H9 (cell line): ENCODE results near the gene C1RL. TPM values are rescaled to one million over a fixed set of nuclear protein-coding genes. Genes with fewer than 3 reads are reported as not detected.

Source experiments
- DNase-seq: peaks from one replicate; pipeline ENCODE4 v3.0.0-alpha.2; 2017
- H2AFZ ChIP-seq: one replicate; pipeline ENCODE4 v1.6.1; 2013; ENCODE audit warnings: mild to moderate bottlenecking, low read length, control low read depth, moderate library complexity
- H2AK5ac ChIP-seq: 2 replicates; pipeline ENCODE4 v1.6.1; 2013; ENCODE audit warnings: low read length, control low read depth, mixed read lengths; ENCODE audit not compliant: insufficient read length
- H2BK120ac ChIP-seq: one replicate; pipeline ENCODE4 v1.6.1; 2013; ENCODE audit warnings: low read depth, mild to moderate bottlenecking, low read length, control low read depth, inconsistent platforms; ENCODE audit not compliant: poor library complexity, severe bottlenecking
- H2BK12ac ChIP-seq: 2 replicates; pipeline ENCODE4 v1.6.1; 2013; ENCODE audit warnings: low read length, control low read depth, mixed read lengths, low read depth; ENCODE audit not compliant: insufficient read length
- H2BK15ac ChIP-seq: 2 replicates; pipeline ENCODE4 v1.6.1; 2013; ENCODE audit warnings: low read depth, low read length, control low read depth
- H2BK20ac ChIP-seq: one replicate; pipeline ENCODE4 v1.6.1; 2013; ENCODE audit warnings: low read depth, mild to moderate bottlenecking, low read length, control low read depth, inconsistent platforms; ENCODE audit not compliant: poor library complexity, severe bottlenecking
- H2BK5ac ChIP-seq: 2 replicates; pipeline ENCODE4 v1.6.1; 2013; ENCODE audit warnings: low read length, control low read depth, mixed read lengths; ENCODE audit not compliant: insufficient read length
- H3K14ac ChIP-seq: 2 replicates; pipeline ENCODE4 v1.6.1; 2013; ENCODE audit warnings: low read length, control low read depth; ENCODE audit not compliant: insufficient read depth
- H3K18ac ChIP-seq: 2 replicates; pipeline ENCODE4 v1.6.1; 2013; ENCODE audit warnings: low read depth, mild to moderate bottlenecking, mixed read lengths, low read length, control low read depth; ENCODE audit not compliant: insufficient read length
- H3K23ac ChIP-seq: 2 replicates; pipeline ENCODE4 v1.6.1; 2013; ENCODE audit warnings: low read length, control low read depth, mixed read lengths, low read depth; ENCODE audit not compliant: insufficient read length
- H3K23me2 ChIP-seq: 2 replicates; pipeline ENCODE4 v1.6.1; 2013; ENCODE audit warnings: low read depth, mild to moderate bottlenecking, mixed read lengths, low read length, control low read depth; ENCODE audit not compliant: insufficient read length, poor library complexity, severe bottlenecking
- H3K27ac ChIP-seq: 2 replicates; pipeline ENCODE4 v1.5.1; 2013; ENCODE audit warnings: low read length, control low read depth, mixed read lengths, low read depth; ENCODE audit not compliant: insufficient read length
- H3K27me3 ChIP-seq: 2 replicates; pipeline ENCODE4 v1.6.1; 2013; ENCODE audit warnings: low read length, control low read depth, inconsistent platforms; ENCODE audit not compliant: insufficient read depth
- H3K4ac ChIP-seq: 2 replicates; pipeline ENCODE4 v1.6.1; 2013; ENCODE audit warnings: low read depth, mild to moderate bottlenecking, control low read depth, inconsistent platforms, low read length, moderate library complexity
- H3K4me1 ChIP-seq: 2 replicates; pipeline ENCODE4 v1.6.1; 2013; ENCODE audit warnings: low read length, control low read depth, inconsistent platforms; ENCODE audit not compliant: insufficient read depth
- H3K4me2 ChIP-seq: 2 replicates; pipeline ENCODE4 v1.6.1; 2013; ENCODE audit warnings: low read length, control low read depth, mixed read lengths; ENCODE audit not compliant: insufficient read length, insufficient read depth
- H3K56ac ChIP-seq: 2 replicates; pipeline ENCODE4 v1.6.1; 2013; ENCODE audit warnings: low read depth, mild to moderate bottlenecking, mixed read lengths, low read length, control low read depth; ENCODE audit not compliant: insufficient read length
- H3K79me1 ChIP-seq: 2 replicates; pipeline ENCODE4 v1.6.1; 2013; ENCODE audit warnings: low read depth, mild to moderate bottlenecking, moderate library complexity, low read length, control low read depth, inconsistent platforms; ENCODE audit not compliant: insufficient read depth, poor library complexity, severe bottlenecking
- H3K79me2 ChIP-seq: 2 replicates; pipeline ENCODE4 v1.6.1; 2013; ENCODE audit warnings: low read length, control low read depth, inconsistent platforms; ENCODE audit not compliant: insufficient read depth
- H3K9ac ChIP-seq: 2 replicates; pipeline ENCODE4 v1.6.1; 2013; ENCODE audit warnings: low read length, control low read depth, mixed read lengths; ENCODE audit not compliant: insufficient read length; ENCODE audit errors: extremely low read depth
- H3K9me3 ChIP-seq: one replicate; pipeline ENCODE4 v1.6.1; 2013; ENCODE audit warnings: low read depth, low read length, inconsistent platforms; ENCODE audit not compliant: control insufficient read depth
- H3T11ph ChIP-seq: one replicate; pipeline ENCODE4 v1.6.1; 2013; ENCODE audit warnings: mild to moderate bottlenecking, low read length, control low read depth, inconsistent platforms
- H4K20me1 ChIP-seq: one replicate; pipeline ENCODE4 v1.6.1; 2013; ENCODE audit not compliant: control insufficient read depth, insufficient read length, insufficient read depth
- H4K5ac ChIP-seq: 2 replicates; pipeline ENCODE4 v1.6.1; 2013; ENCODE audit warnings: low read depth, mild to moderate bottlenecking, mixed read lengths, low read length, control low read depth; ENCODE audit not compliant: insufficient read length
- H4K8ac ChIP-seq: replicated peaks from 2 replicates; pipeline ENCODE4 v1.6.1; 2013; ENCODE audit warnings: low read length, control low read depth, mixed read lengths, low read depth; ENCODE audit not compliant: insufficient read length
- H4K91ac ChIP-seq: 2 replicates; pipeline ENCODE4 v1.6.1; 2013; ENCODE audit warnings: low read depth, mild to moderate bottlenecking, moderate library complexity, mixed read lengths, low read length, control low read depth; ENCODE audit not compliant: insufficient read length
- H3K27ac Mint-ChIP-seq, 3 experiments: 2 replicates in 2 of 3; 3 replicates in 1 of 3; pipeline ENCODE4 v1.8.0; 2020 to 2021; ENCODE audit warnings: mixed read lengths in 3 of 3, mild to moderate bottlenecking in 1 of 3, moderate library complexity in 1 of 3
- H3K27me3 Mint-ChIP-seq: 2 replicates; pipeline ENCODE4 v1.8.0; 2021; ENCODE audit warnings: low read depth, mild to moderate bottlenecking, moderate library complexity, mixed read lengths
- H3K36me3 Mint-ChIP-seq, 3 experiments: 2 replicates in 2 of 3; 3 replicates in 1 of 3; pipeline ENCODE4 v1.8.0; 2020 to 2021; ENCODE audit warnings: low read depth in 3 of 3, mixed read lengths in 3 of 3; ENCODE audit not compliant: insufficient read depth in 1 of 3
- H3K4me1 Mint-ChIP-seq, 2 experiments: 2 replicates each; pipeline ENCODE4 v1.8.0; 2020; ENCODE audit warnings: mixed read lengths in 2 of 2
- H3K4me3 Mint-ChIP-seq, 2 experiments: 2 replicates in 1 of 2; 3 replicates in 1 of 2; pipeline ENCODE4 v1.8.0; 2020 to 2021; ENCODE audit warnings: mild to moderate bottlenecking in 2 of 2, mixed read lengths in 2 of 2, moderate library complexity in 1 of 2
- H3K9me3 Mint-ChIP-seq, 2 experiments: 2 replicates in 1 of 2; 3 replicates in 1 of 2; pipeline ENCODE4 v1.8.0; 2020; ENCODE audit warnings: mild to moderate bottlenecking in 2 of 2, mixed read lengths in 2 of 2, moderate library complexity in 1 of 2
- WGBS: extraction: QIAGEN DNeasy Blood & Tissue Kit; methylation state at CpG from one replicate; pipeline ENCODE4 v1.1.7; 2013; ENCODE audit warnings: missing lambda C conversion rate, low lambda C conversion rate, mixed read lengths; ENCODE audit not compliant: insufficient read length; ENCODE audit errors: extremely low coverage; 5-methylcytosine and 5-hydroxymethylcytosine counted together
- total RNA-seq: library from RNA; stranded (reverse); gene quantifications from 2 replicates; pipeline ENCODE4 v1.2.1, GENCODE V29; 2021
- TF ChIP-seq, protein P1 (sequence below): fragments of 200-600 bp; sonication (generic); conservative IDR thresholded peaks from 3 replicates; pipeline ENCODE4 v1.8.0; 2021; ENCODE audit warnings: antibody characterized with exemption, mild to moderate bottlenecking

Gene C1RL
- total RNA-seq, 1 experiment from 2014 or later: 15.1 TPM

DNA sequence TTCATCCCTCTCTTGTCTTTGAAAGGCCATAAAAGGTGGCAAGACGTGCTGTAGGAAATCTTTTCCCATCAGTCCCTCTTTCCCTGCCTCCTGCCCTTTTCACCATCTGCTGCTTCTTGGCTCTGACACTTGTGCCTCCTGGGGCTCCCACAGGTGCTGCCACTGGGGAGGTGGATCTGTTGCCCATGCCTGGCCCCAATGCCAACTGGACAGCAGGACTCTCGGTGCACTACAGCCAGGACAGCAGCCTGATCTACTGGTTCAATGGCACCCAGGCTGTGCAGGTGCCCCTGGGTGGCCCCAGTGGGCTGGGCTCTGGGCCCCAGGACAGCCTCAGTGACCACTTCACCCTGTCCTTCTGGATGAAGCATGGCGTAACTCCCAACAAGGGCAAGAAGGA lies 27.7 kb upstream of the C1RL start:
- H4K8ac ChIP-seq: no peak overlapping the region
- H3K27me3 Mint-ChIP-seq: no peaks in the 10 kb centered on the region
- H3K4me1 Mint-ChIP-seq: peaks cover 4 to 10% of the 10 kb centered on the region in 2 experiments
- no peak overlapping the region for H3K18ac ChIP-seq
- H4K20me1 ChIP-seq: no peaks in the 10 kb centered on the region
- no peak overlapping the region for H3T11ph ChIP-seq
- H3K23me2 ChIP-seq: no peaks in the 10 kb centered on the region
- no peak overlapping the region for H3K27ac Mint-ChIP-seq
- H3K79me1 ChIP-seq: no peaks in the 10 kb centered on the region
- no peak overlapping the region for H3K27ac ChIP-seq
- no peak overlapping the region for H2BK5ac ChIP-seq
- DNase-seq: no peak
- H3K4me2 ChIP-seq: no peak overlapping the region
- no peak overlapping the region for H2BK120ac ChIP-seq
- H3K9me3 ChIP-seq: no peaks in the 10 kb centered on the region
- H2BK20ac ChIP-seq: no peak overlapping the region
- no peaks in the 10 kb centered on the region for H3K79me2 ChIP-seq
- H2BK12ac ChIP-seq: no peak overlapping the region
- no peak overlapping the region for H3K14ac ChIP-seq
- H3K23ac ChIP-seq: no peak overlapping the region
- no peak overlapping the region for H2BK15ac ChIP-seq
- H2AK5ac ChIP-seq: no peak overlapping the region
- no peak overlapping the region for H4K91ac ChIP-seq
- H3K27me3 ChIP-seq: no peaks in the 10 kb centered on the region; the same call in 1 of the 2 replicates
- TF ChIP-seq, protein P1, sequence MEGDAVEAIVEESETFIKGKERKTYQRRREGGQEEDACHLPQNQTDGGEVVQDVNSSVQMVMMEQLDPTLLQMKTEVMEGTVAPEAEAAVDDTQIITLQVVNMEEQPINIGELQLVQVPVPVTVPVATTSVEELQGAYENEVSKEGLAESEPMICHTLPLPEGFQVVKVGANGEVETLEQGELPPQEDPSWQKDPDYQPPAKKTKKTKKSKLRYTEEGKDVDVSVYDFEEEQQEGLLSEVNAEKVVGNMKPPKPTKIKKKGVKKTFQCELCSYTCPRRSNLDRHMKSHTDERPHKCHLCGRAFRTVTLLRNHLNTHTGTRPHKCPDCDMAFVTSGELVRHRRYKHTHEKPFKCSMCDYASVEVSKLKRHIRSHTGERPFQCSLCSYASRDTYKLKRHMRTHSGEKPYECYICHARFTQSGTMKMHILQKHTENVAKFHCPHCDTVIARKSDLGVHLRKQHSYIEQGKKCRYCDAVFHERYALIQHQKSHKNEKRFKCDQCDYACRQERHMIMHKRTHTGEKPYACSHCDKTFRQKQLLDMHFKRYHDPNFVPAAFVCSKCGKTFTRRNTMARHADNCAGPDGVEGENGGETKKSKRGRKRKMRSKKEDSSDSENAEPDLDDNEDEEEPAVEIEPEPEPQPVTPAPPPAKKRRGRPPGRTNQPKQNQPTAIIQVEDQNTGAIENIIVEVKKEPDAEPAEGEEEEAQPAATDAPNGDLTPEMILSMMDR: no peak
- H3K4me1 ChIP-seq: peaks cover 1% of the 10 kb centered on the region; the same call in 1 of the 2 replicates
- H3K36me3 Mint-ChIP-seq: peaks cover 16 to 57% (median 33%) of the 10 kb centered on the region in 3 experiments
- no peak overlapping the region for H3K56ac ChIP-seq
- H3K9ac ChIP-seq: no peak overlapping the region
- H4K5ac ChIP-seq: no peak overlapping the region
- no peak overlapping the region for H3K4me3 Mint-ChIP-seq
- no CpG with 5 or more reads among the region's 3 CpGs for WGBS
- H3K4ac ChIP-seq: no peak overlapping the region
- H3K9me3 Mint-ChIP-seq: no peaks in the 10 kb centered on the region
- H2AFZ ChIP-seq: no peak overlapping the region
